Common myeloid progenitor, CD34-positive (primary cell): Measurements from ENCODE around the gene P2RX3.
"Not testable (repeated sequence)": the region's sequence is repeated elsewhere in the genome, so short reads cannot be mapped to it uniquely, and the experiment has no call there.

Source experiments
- CTCF ChIA-PET: fragments of 350-600 bp; sonication (Branson Sonifier 250); formaldehyde crosslinking; loops from one replicate; lab custom pipeline; 2021; ENCODE audit warnings: antibody characterized with exemption; lab: Charles Lee
- POLR2A ChIA-PET: fragments of 350-600 bp; sonication (Branson Sonifier 250); formaldehyde crosslinking; loops from one replicate; lab custom pipeline; 2021; ENCODE audit warnings: antibody characterized with exemption; lab: Charles Lee
- DNase-seq, 3 donors: peaks; one replicate each; pipeline versions ENCODE4 v3.0.0 to v3.0.0-alpha.2; 2013
- H3K27ac ChIP-seq, 2 experiments: 1 replicate in 1 of 2; 2 replicates in 1 of 2; pipeline ENCODE4 v1.7.0; 2013; ENCODE audit warnings: inconsistent platforms in 2 of 2, low read length in 2 of 2, mild to moderate bottlenecking in 2 of 2, low read depth in 1 of 2, moderate library complexity in 1 of 2; ENCODE audit not compliant: severe bottlenecking in 2 of 2, insufficient read depth in 1 of 2, poor library complexity in 1 of 2
- H3K27me3 ChIP-seq, 5 experiments: replicated peaks in 2 of 5; 1 replicate in 3 of 5; 2 replicates in 2 of 5; pipeline versions ENCODE4 v1.6.1 to v1.7.0; 2013; ENCODE audit warnings: low read length in 4 of 5, mild to moderate bottlenecking in 2 of 5, moderate library complexity in 2 of 5, inconsistent platforms in 1 of 5; ENCODE audit not compliant: insufficient read depth in 5 of 5, control insufficient read depth in 4 of 5
- H3K36me3 ChIP-seq, 4 experiments: 1 replicate in 2 of 4; 2 replicates in 2 of 4; pipeline versions ENCODE4 v1.6.1 to v1.7.0; 2013; ENCODE audit warnings: low read length in 3 of 4, control low read depth in 1 of 4, mild to moderate bottlenecking in 1 of 4; ENCODE audit not compliant: control insufficient read depth in 4 of 4, insufficient read depth in 4 of 4
- H3K4me1 ChIP-seq, 4 experiments: 1 replicate in 3 of 4; 2 replicates in 1 of 4; pipeline versions ENCODE4 v1.6.1 to v1.7.1; 2013; ENCODE audit warnings: low read length in 3 of 4, mild to moderate bottlenecking in 3 of 4, control low read depth in 1 of 4, inconsistent platforms in 1 of 4, moderate library complexity in 1 of 4; ENCODE audit not compliant: control insufficient read depth in 4 of 4, insufficient read depth in 4 of 4; ENCODE audit errors: control extremely low read depth in 1 of 4
- H3K4me3 ChIP-seq, 7 experiments: 1 replicate in 4 of 7; 2 replicates in 3 of 7; pipeline versions ENCODE4 v1.5.1 to v1.7.0; 2013; ENCODE audit warnings: mild to moderate bottlenecking in 7 of 7, low read length in 6 of 7, moderate library complexity in 6 of 7, inconsistent platforms in 2 of 7, low read depth in 2 of 7, control low read depth in 1 of 7; ENCODE audit not compliant: insufficient read depth in 4 of 7, control insufficient read depth in 1 of 7; ENCODE audit errors: extremely low read depth in 1 of 7
- H3K9me3 ChIP-seq, 5 experiments: 1 replicate in 4 of 5; 2 replicates in 1 of 5; pipeline versions ENCODE4 v1.6.1 to v1.7.1; 2013; ENCODE audit warnings: low read length in 4 of 5, mild to moderate bottlenecking in 2 of 5, inconsistent platforms in 1 of 5, low read depth in 1 of 5, moderate library complexity in 1 of 5; ENCODE audit not compliant: control insufficient read depth in 4 of 5, insufficient read depth in 2 of 5; ENCODE audit errors: control extremely low read depth in 1 of 5
- WGBS: methylation state at CpG from one replicate; pipeline ENCODE4 v1.1.5; 2013; ENCODE audit not compliant: insufficient coverage; 5-methylcytosine and 5-hydroxymethylcytosine counted together

Gene P2RX3

GRCh38 chr11:57335023-57335342, 3.2 kb upstream of the P2RX3 start:
- peaks cover 8 to 45% (median 37%) of the 10 kb centered on the region in 4 experiments for H3K36me3 ChIP-seq
- no peak for DNase-seq
- peaks cover 5 to 24% (median 17%) of the 10 kb centered on the region in 4 experiments for H3K4me1 ChIP-seq
- H3K4me3 ChIP-seq: peak overlapping the region; percentile 61 to 83 (median 77)
- 11% methylated on average over 7 of the region's 7 CpGs for WGBS
- H3K27ac ChIP-seq: peak overlapping the region; percentile 55 to 81
- no peaks in the 10 kb centered on the region for H3K9me3 ChIP-seq
- ChIA-PET POLR2A (interaction anchor here (0.8 to 1.3 kb wide), 3 partner anchors 10 to 18 kb away, joined by 3 read pairs; partner anchors contain the start of gene TNKS1BP1), CTCF (interaction anchor here (1.0 to 3.0 kb wide), 11 partner anchors 9 to 233 kb away, joined by 3 to 14 read pairs (median 4); partner anchors contain the start of genes SLC43A1, TNKS1BP1 and UBE2L6)
- peaks cover 0 to 2% (median 0%) of the 10 kb centered on the region in 5 experiments for H3K27me3 ChIP-seq

GRCh38 chr11:57335343-57336110, 2.6 kb upstream of the P2RX3 start, which contains the start of gene SSRP1:
TSS of gene SSRP1 (minus strand) at chr11:57335892. CDS start at chr11:57335121, 771 bp downstream.
- WGBS: under 1% methylated on average over 52 of the region's 69 CpGs
- H3K4me3 ChIP-seq: peak within 1 kb of the TSS; percentile 61 to 83 (median 77)
- peaks cover 5 to 24% (median 17%) of the 10 kb centered on the region in 4 experiments for H3K4me1 ChIP-seq
- H3K36me3 ChIP-seq: peaks cover 5 to 40% (median 31%) of the 10 kb centered on the region in 4 experiments
- H3K27ac ChIP-seq: peak within 1 kb of the TSS; percentile 55 to 81
- POLR2A ChIA-PET: interaction anchor here (0.8 to 1.3 kb wide), 3 partner anchors 10 to 18 kb away, joined by 3 read pairs; partner anchors contain the start of gene TNKS1BP1
- peak; percentile 89 to 92 (median 90) for DNase-seq
- no peaks in the 10 kb centered on the region for H3K9me3 ChIP-seq
- CTCF ChIA-PET: interaction anchor here (1.0 to 3.0 kb wide), 10 partner anchors 10 to 233 kb away, joined by 3 to 14 read pairs (median 4); partner anchors contain the start of genes SLC43A1, TNKS1BP1 and UBE2L6
- H3K27me3 ChIP-seq: peaks cover 0 to 2% (median 0%) of the 10 kb centered on the region in 5 experiments

GRCh38 chr11:57336111-57336666, 2.0 kb upstream of the P2RX3 start:
- DNase-seq: no peak
- H3K36me3 ChIP-seq: peaks cover 5 to 33% (median 25%) of the 10 kb centered on the region in 4 experiments
- no peaks in the 10 kb centered on the region for H3K9me3 ChIP-seq
- ChIA-PET POLR2A (interaction anchor here (0.9 to 1.3 kb wide), 2 partner anchors 13 to 17 kb away, joined by 3 read pairs; no protein-coding TSS in a partner anchor), CTCF (interaction anchor here (1.4 to 4.4 kb wide), 6 partner anchors 8 to 190 kb away, joined by 3 to 18 read pairs (median 8); partner anchors contain the start of genes SLC43A1 and TNKS1BP1)
- peaks cover 0 to 2% (median 0%) of the 10 kb centered on the region in 5 experiments for H3K27me3 ChIP-seq
- peak overlapping the region; percentile 1 to 83 (median 77) for H3K4me3 ChIP-seq
- peaks cover 5 to 24% (median 17%) of the 10 kb centered on the region in 4 experiments for H3K4me1 ChIP-seq
- 24% methylated on average over 10 of the region's 12 CpGs for WGBS
- H3K27ac ChIP-seq: peak overlapping the region; percentile 29 to 81

GRCh38 chr11:57336856-57337255, 1.3 kb upstream of the P2RX3 start:
- POLR2A ChIA-PET, DNase-seq, H3K4me3 ChIP-seq, H3K9me3 ChIP-seq, H3K27me3 ChIP-seq, H3K27ac ChIP-seq: not testable (repeated sequence)
- Histone ChIP-seq H3K36me3 (peaks cover 5 to 27% (median 18%) of the 10 kb centered on the region in 4 experiments), H3K4me1 (peaks cover 5 to 24% (median 17%) of the 10 kb centered on the region in 4 experiments)
- CTCF ChIA-PET: interaction anchor here (1.4 to 4.4 kb wide), 3 partner anchors 9 to 12 kb away, joined by 3 to 18 read pairs (median 11); no protein-coding TSS in a partner anchor
- WGBS: 94% methylated on average over 6 of the region's 6 CpGs

GRCh38 chr11:57339328-57339727, 1.2 kb downstream of the P2RX3 start:
- ChIA-PET POLR2A (no interaction called here), CTCF (interaction anchor here (0.9 to 4.4 kb wide), 11 partner anchors 8 to 269 kb away, joined by 3 to 18 read pairs (median 5); partner anchors contain the start of gene TNKS1BP1)
- Histone ChIP-seq H3K9me3 (no peaks in the 10 kb centered on the region), H3K27me3 (peaks cover 0 to 2% (median 0%) of the 10 kb centered on the region in 5 experiments), H3K4me1 (peaks cover 5 to 19% (median 16%) of the 10 kb centered on the region in 4 experiments), H3K36me3 (peaks cover 0 to 3% (median 0%) of the 10 kb centered on the region in 4 experiments), H3K4me3 (no peak overlapping the region), H3K27ac (no peak overlapping the region)
- no peak for DNase-seq
- 74% methylated on average over 3 of the region's 5 CpGs for WGBS

GRCh38 chr11:57340039-57340615, 2.0 kb downstream of the P2RX3 start:
- Histone ChIP-seq H3K27me3 (peaks cover 0 to 2% (median 0%) of the 10 kb centered on the region in 5 experiments), H3K27ac (no peak overlapping the region), H3K4me3 (no peak overlapping the region), H3K4me1 (peaks cover 0 to 11% (median 8%) of the 10 kb centered on the region in 4 experiments), H3K9me3 (no peaks in the 10 kb centered on the region), H3K36me3 (no peaks in the 10 kb centered on the region)
- ChIA-PET CTCF (interaction anchor here (1.1 to 4.4 kb wide), 8 partner anchors 8 to 144 kb away, joined by 3 to 18 read pairs (median 5); partner anchors contain the start of genes RTN4RL2 and TNKS1BP1), POLR2A (interaction anchor here (0.7 kb wide), 1 partner anchor 15 kb away, joined by 4 read pairs; no protein-coding TSS in a partner anchor)
- 60% methylated on average over 12 of the region's 12 CpGs for WGBS
- DNase-seq: peak in 1 of 3 donors; percentile 30
